H1 (cell line): Measurements from ENCODE around the gene MYBPH. TPM values are rescaled to one million over a fixed set of nuclear protein-coding genes. Genes with fewer than 3 reads are reported as not detected.

Source experiments
- CTCF ChIA-PET: fragments of 300-600 bp; sonication (Branson Sonifier 250); formaldehyde crosslinking; loops from one replicate; lab custom pipeline; 2021; ENCODE audit not compliant: partially characterized antibody; lab: Charles Lee
- POLR2A ChIA-PET: fragments of 300-600 bp; sonication (Branson Sonifier 250); formaldehyde crosslinking; loops from one replicate; lab custom pipeline; 2021; ENCODE audit warnings: inconsistent platforms; ENCODE audit not compliant: partially characterized antibody; lab: Charles Lee
- DNase-seq, 2 experiments: peaks; one replicate each; pipeline versions ENCODE4 v3.0.0 to v3.0.0-alpha.2; 2010 to 2022; ENCODE audit warnings: low spot score in 2 of 2, low read depth in 1 of 2, mixed read lengths in 1 of 2
- FAIRE-seq: peaks from 2 replicates; lab custom pipeline; 2011; peaks lifted over from hg19 to GRCh38; lab: Jason Lieb, UNC
- H2AFZ ChIP-seq: 2 replicates; pipeline ENCODE4 v1.8.1; 2012; ENCODE audit warnings: low read length, inconsistent platforms
- H2AK5ac ChIP-seq: 2 replicates; pipeline ENCODE4 v1.6.1; 2013; ENCODE audit warnings: low read depth, low read length
- H2BK120ac ChIP-seq: replicated peaks from 2 replicates; pipeline ENCODE3; 2013; ENCODE audit warnings: low read depth, low read length, inconsistent platforms
- H2BK12ac ChIP-seq: 2 replicates; pipeline ENCODE4 v1.6.1; 2013; ENCODE audit warnings: low read depth, low read length
- H2BK15ac ChIP-seq: 2 replicates; pipeline ENCODE4 v1.6.1; 2013; ENCODE audit warnings: low read length
- H2BK20ac ChIP-seq: 2 replicates; pipeline ENCODE4 v1.6.1; 2013; ENCODE audit warnings: low read length
- H2BK5ac ChIP-seq: 2 replicates; pipeline ENCODE4 v1.6.1; 2013; ENCODE audit warnings: low read depth, low read length
- H3K14ac ChIP-seq: 2 replicates; pipeline ENCODE4 v1.6.1; 2013; ENCODE audit warnings: inconsistent platforms; ENCODE audit not compliant: insufficient read length
- H3K18ac ChIP-seq: 2 replicates; pipeline ENCODE4 v1.6.1; 2013; ENCODE audit warnings: low read length; ENCODE audit errors: extremely low read depth
- H3K23ac ChIP-seq: 2 replicates; pipeline ENCODE4 v1.6.1; 2013; ENCODE audit warnings: inconsistent platforms; ENCODE audit not compliant: insufficient read length
- H3K23me2 ChIP-seq: 2 replicates; pipeline ENCODE4 v1.6.1; 2013; ENCODE audit warnings: low read depth, low read length
- H3K27ac ChIP-seq: 2 replicates; pipeline ENCODE4 v1.6.1; 2011; ENCODE audit warnings: low read depth, low read length, inconsistent platforms
- H3K27me3 ChIP-seq, 4 experiments: replicated peaks in 1 of 4; 1 replicate in 1 of 4; 2 replicates in 3 of 4; pipeline versions ENCODE4 v1.6.1 to v1.8.1; 2011 to 2013; ENCODE audit warnings: low read length in 3 of 4, mild to moderate bottlenecking in 3 of 4, inconsistent platforms in 2 of 4, mixed read lengths in 2 of 4, moderate library complexity in 1 of 4; ENCODE audit not compliant: control insufficient read depth in 3 of 4, insufficient read depth in 3 of 4; ENCODE audit errors: extremely low read depth in 1 of 4
- H3K36me3 ChIP-seq, 4 experiments: 2 replicates each; pipeline versions ENCODE4 v1.6.1 to v1.8.1; 2011 to 2013; ENCODE audit warnings: mild to moderate bottlenecking in 4 of 4, low read length in 3 of 4, moderate library complexity in 2 of 4, control low read depth in 1 of 4, inconsistent platforms in 1 of 4; ENCODE audit not compliant: insufficient read depth in 4 of 4, control insufficient read depth in 2 of 4
- H3K4ac ChIP-seq: replicated peaks from 2 replicates; pipeline ENCODE3; 2013; ENCODE audit warnings: low read length, low read depth, mixed read lengths, inconsistent platforms; ENCODE audit not compliant: insufficient read length
- H3K4me1 ChIP-seq, 4 experiments: replicated peaks in 1 of 4; 1 replicate in 1 of 4; 2 replicates in 3 of 4; pipeline versions ENCODE4 v1.6.1 to v1.8.1; 2011 to 2013; ENCODE audit warnings: low read length in 3 of 4, inconsistent platforms in 2 of 4, mixed read lengths in 1 of 4; ENCODE audit not compliant: insufficient read depth in 4 of 4, control insufficient read depth in 3 of 4
- H3K4me2 ChIP-seq, 2 experiments: 2 replicates each; pipeline versions ENCODE4 v1.6.1 to v1.8.1; 2011 to 2013; ENCODE audit warnings: low read depth in 2 of 2, low read length in 2 of 2, control low read depth in 1 of 2, inconsistent platforms in 1 of 2, mild to moderate bottlenecking in 1 of 2; ENCODE audit not compliant: insufficient read depth in 1 of 2
- H3K4me3 ChIP-seq, 4 experiments: fragments of 200-600, 300-600 bp in 1 of 4; sonication (generic), shearing (Covaris generic), sonication (Bioruptor Twin) in 1 of 4; 2 replicates each; pipeline versions ENCODE4 v1.5.1 to v1.8.1; 2011 to 2016; ENCODE audit warnings: low read length in 4 of 4, low read depth in 3 of 4, control low read depth in 2 of 4, inconsistent platforms in 2 of 4, mild to moderate bottlenecking in 2 of 4, mixed read lengths in 1 of 4, moderate library complexity in 1 of 4; ENCODE audit not compliant: insufficient read depth in 2 of 4; ENCODE audit errors: extremely low read depth in 1 of 4
- H3K56ac ChIP-seq: replicated peaks from 2 replicates; pipeline ENCODE3; 2013; ENCODE audit warnings: low read depth, mild to moderate bottlenecking, mixed read lengths, low read length, inconsistent platforms; ENCODE audit not compliant: insufficient read length
- H3K79me1 ChIP-seq: 2 replicates; pipeline ENCODE4 v1.6.1; 2013; ENCODE audit warnings: low read depth, low read length, control low read depth
- H3K79me2 ChIP-seq, 2 experiments: 2 replicates each; pipeline versions ENCODE4 v1.6.1 to v1.8.1; 2012 to 2013; ENCODE audit warnings: low read length in 2 of 2, mild to moderate bottlenecking in 2 of 2, inconsistent platforms in 1 of 2; ENCODE audit not compliant: insufficient read depth in 2 of 2, control insufficient read depth in 1 of 2
- H3K9ac ChIP-seq, 4 experiments: replicated peaks in 1 of 4; 1 replicate in 1 of 4; 2 replicates in 3 of 4; pipeline versions ENCODE4 v1.6.1 to v1.8.1; 2011 to 2013; ENCODE audit warnings: low read depth in 3 of 4, low read length in 3 of 4, control low read depth in 2 of 4, mild to moderate bottlenecking in 2 of 4, moderate library complexity in 2 of 4, inconsistent platforms in 1 of 4; ENCODE audit errors: extremely low read depth in 1 of 4
- H3K9me3 ChIP-seq, 2 experiments: 2 replicates each; pipeline versions ENCODE4 v1.6.1 to v1.8.1; 2012 to 2013; ENCODE audit warnings: mild to moderate bottlenecking in 2 of 2, moderate library complexity in 2 of 2, control low read depth in 1 of 2, inconsistent platforms in 1 of 2, low read depth in 1 of 2, low read length in 1 of 2, mixed read lengths in 1 of 2; ENCODE audit not compliant: insufficient read depth in 2 of 2
- H4K20me1 ChIP-seq, 2 experiments: replicated peaks in 1 of 2; 2 replicates each; pipeline versions ENCODE3 to v1.8.1; 2011 to 2013; ENCODE audit warnings: inconsistent platforms in 2 of 2, low read length in 2 of 2, mild to moderate bottlenecking in 1 of 2; ENCODE audit not compliant: insufficient read depth in 2 of 2, control insufficient read depth in 1 of 2
- H4K5ac ChIP-seq: 2 replicates; pipeline ENCODE4 v1.6.1; 2013; ENCODE audit warnings: low read length, low read depth, mixed read lengths, inconsistent platforms; ENCODE audit not compliant: insufficient read length
- H4K8ac ChIP-seq: 2 replicates; pipeline ENCODE4 v1.8.0; 2013; ENCODE audit warnings: mild to moderate bottlenecking, moderate library complexity, low read length, inconsistent platforms; ENCODE audit not compliant: insufficient read depth; ENCODE audit errors: extremely low read depth
- H4K91ac ChIP-seq: replicated peaks from 2 replicates; pipeline ENCODE3; 2013; ENCODE audit warnings: low read length, mixed read lengths, inconsistent platforms; ENCODE audit not compliant: insufficient read length
- SAP30 ChIP-seq: fragments of 300-600 bp; sonication (generic); IDR thresholded peaks from 2 replicates; pipeline ENCODE4 v1.7.1; 2012; ENCODE audit warnings: low read length, moderate library complexity, mild to moderate bottlenecking, inconsistent platforms; ENCODE audit not compliant: insufficient read depth, insufficient replicate concordance
- WGBS, 2 experiments: shearing (Covaris generic) in 1 of 2; methylation state at CpG; one replicate each; pipeline versions ENCODE4 v1.1.6 to v1.1.7; 2013 to 2015; ENCODE audit warnings: low lambda C conversion rate in 2 of 2, mixed read lengths in 2 of 2, inconsistent platforms in 1 of 2, low coverage in 1 of 2, missing lambda C conversion rate in 1 of 2; ENCODE audit not compliant: insufficient replicate concordance in 2 of 2, insufficient coverage in 1 of 2, insufficient read length in 1 of 2; ENCODE audit errors: extremely low coverage in 1 of 2, missing lambda C conversion rate in 1 of 2; 5-methylcytosine and 5-hydroxymethylcytosine counted together
- polyA plus RNA-seq, 7 experiments: library from polyadenylated mRNA; depleted of rRNA in 3 of 7; stranded (reverse) in 5 of 7; unstranded in 2 of 7; fragments of >200 nt in 5 of 7; fragments of 200-250 nt in 2 of 7; gene quantifications; 1 replicate in 5 of 7; 2 replicates in 1 of 7; 4 replicates in 1 of 7; pipeline versions ENCODE4 v1.2.1 to v1.2.3, GENCODE V29; 2011 to 2013; ENCODE audit warnings: missing spikeins in 2 of 7, mixed read lengths in 2 of 7
- total RNA-seq: library from RNA; stranded (reverse); fragmentation: NEBNext Ultra II Directional; extraction: Animal tissue kit (Norgen Biotek cat#: 25700); gene quantifications from 2 replicates; pipeline ENCODE4 v1.2.1, GENCODE V29; 2021

Gene MYBPH
- total and polyA plus RNA-seq, 2 of the 8 experiments (the other 6 are each of a cell fraction or from before 2014, with no cell fraction given) = not detected

DNA sequence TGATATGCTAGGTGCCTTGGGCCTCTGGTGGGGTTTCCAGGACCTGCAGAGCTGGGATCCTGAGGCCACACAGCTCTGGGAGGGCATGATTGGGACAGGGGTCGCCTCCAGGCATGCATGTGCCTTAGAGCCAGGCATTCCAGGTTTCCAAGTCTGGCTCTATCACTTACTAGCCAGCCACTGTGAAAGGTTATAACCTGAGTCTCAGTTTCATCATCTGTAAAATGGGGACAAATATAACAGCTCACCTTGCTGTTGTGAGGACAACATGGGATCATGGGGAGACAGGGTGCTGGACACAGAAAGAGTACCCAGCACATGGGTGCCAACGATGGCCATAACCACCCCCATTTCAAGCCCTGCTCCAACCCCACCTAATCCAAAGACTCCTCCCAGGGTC lies 8.2 kb upstream of the MYBPH start:
- no peaks in the 10 kb centered on the region for H4K20me1 ChIP-seq
- FAIRE-seq (no peak), DNase-seq (no peak)
- H3K27me3 ChIP-seq = no peaks in the 10 kb centered on the region
- POLR2A ChIA-PET = no interaction called here
- no peak overlapping the region for H4K5ac ChIP-seq
- no peaks in the 10 kb centered on the region for H3K36me3 ChIP-seq
- H2BK12ac ChIP-seq = no peak overlapping the region
- no peak overlapping the region for H3K4me2 ChIP-seq
- no peak overlapping the region for H3K4me3 ChIP-seq
- H3K9me3 ChIP-seq = no peaks in the 10 kb centered on the region
- WGBS, 2 experiments = 89% methylated on average over 2 of the region's 2 CpGs; no CpG with 5 or more reads in 1 of the 2 experiments
- no peak overlapping the region for H4K8ac ChIP-seq
- no peak overlapping the region for H3K27ac ChIP-seq
- no peak overlapping the region for H2BK20ac ChIP-seq
- no peak overlapping the region for H3K18ac ChIP-seq
- peaks cover 6 to 17% (median 11%) of the 10 kb centered on the region in 4 experiments for H3K4me1 ChIP-seq
- H3K9ac ChIP-seq = no peak overlapping the region
- H2BK120ac ChIP-seq = no peak overlapping the region
- H3K79me1 ChIP-seq = no peaks in the 10 kb centered on the region
- no peak overlapping the region for H3K4ac ChIP-seq
- H3K79me2 ChIP-seq = no peaks in the 10 kb centered on the region
- H3K23ac ChIP-seq = no peak overlapping the region
- CTCF ChIA-PET = interaction anchor here (0.7 to 6.1 kb wide), 7 partner anchors 9 to 145 kb away, joined by 3 to 64 read pairs (median 4); partner anchors contain the start of gene MYBPH
- H3K14ac ChIP-seq = no peak overlapping the region
- H3K56ac ChIP-seq = no peak overlapping the region
- H2AFZ ChIP-seq = no peak overlapping the region
- H2BK15ac ChIP-seq = no peak overlapping the region
- H2BK5ac ChIP-seq = no peak overlapping the region
- no peak overlapping the region for H2AK5ac ChIP-seq
- H4K91ac ChIP-seq = no peak overlapping the region
- no peaks in the 10 kb centered on the region for H3K23me2 ChIP-seq
- TF ChIP-seq SAP30 = no peak
